HT-29 (cell line): ENCODE data around the gene ELN. TPM values are rescaled to one million over a fixed set of nuclear protein-coding genes. Genes with fewer than 3 reads are reported as not detected.
A peak's percentile ranks its signal among the peaks of the same experiment; 100 is the strongest.
"Not testable (repeated sequence)": the region's sequence is repeated elsewhere in the genome, so short reads cannot be mapped to it uniquely, and the experiment has no call there.

Experiments used
- DNase-seq: peaks from one replicate; pipeline ENCODE4 v3.0.0-alpha.2; 2015; ENCODE audit warnings: low spot score
- total RNA-seq: library from RNA; depleted of rRNA; stranded (reverse); fragments of >200 nt; shearing (Covaris generic); gene quantifications from 2 replicates; pipeline ENCODE4 v1.2.3, GENCODE V29; 2014; rRNA removed

ELN gene
- total RNA-seq, result 0.03 and 0.10 TPM in 2 replicates

GRCh38 chr7:74027683-74028320, at the start of gene ELN:
ELN (plus strand) TSS chr7:74028173; CDS start chr7:74028188, 15 bp downstream.
- no peak for DNase-seq

DNA sequence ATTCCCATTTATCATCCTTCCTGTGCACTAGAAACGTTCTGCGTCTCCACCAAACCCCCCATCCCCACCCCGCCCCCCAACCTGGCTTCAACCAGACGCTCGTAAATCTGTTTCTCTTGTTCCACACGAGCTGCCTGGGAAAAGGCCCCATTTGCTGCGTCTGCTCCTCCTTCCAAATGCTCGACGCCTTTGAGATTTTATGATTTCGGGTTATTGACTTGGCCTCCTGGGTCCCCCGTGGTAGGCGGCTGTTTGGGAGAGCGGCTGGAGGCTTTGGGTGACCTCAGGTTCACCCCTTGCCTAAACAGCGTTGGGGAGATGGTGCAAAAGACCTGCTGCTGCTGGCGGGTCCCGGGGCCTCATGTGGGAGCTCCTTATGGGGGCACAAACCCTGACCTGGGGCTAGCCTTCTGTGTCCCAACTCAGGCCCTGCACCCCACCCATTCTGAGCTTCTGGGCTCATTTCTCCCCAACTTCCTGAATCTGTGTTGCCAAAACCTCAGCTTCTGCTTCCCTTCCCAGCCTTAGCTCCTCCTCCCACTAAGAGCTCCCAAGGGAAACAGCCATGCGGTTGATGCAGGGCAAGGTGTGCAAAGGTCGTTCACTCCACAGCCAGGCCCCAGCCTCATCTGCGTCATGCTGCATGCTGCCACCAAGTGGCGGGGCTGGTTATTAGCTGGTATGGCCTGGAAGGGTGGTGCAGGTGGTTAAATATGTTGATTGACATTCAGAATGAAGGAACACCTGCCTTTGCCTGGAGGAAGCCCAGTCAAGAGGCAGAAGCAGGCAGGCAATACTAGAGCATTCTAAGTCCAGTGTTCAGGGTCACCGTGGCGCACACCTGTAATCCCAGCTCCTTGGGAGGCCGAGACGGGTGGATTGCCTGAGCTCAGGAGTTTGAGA, 49.1 kb upstream of the ELN start:
- DNase-seq, result peak; percentile 100

DNA sequence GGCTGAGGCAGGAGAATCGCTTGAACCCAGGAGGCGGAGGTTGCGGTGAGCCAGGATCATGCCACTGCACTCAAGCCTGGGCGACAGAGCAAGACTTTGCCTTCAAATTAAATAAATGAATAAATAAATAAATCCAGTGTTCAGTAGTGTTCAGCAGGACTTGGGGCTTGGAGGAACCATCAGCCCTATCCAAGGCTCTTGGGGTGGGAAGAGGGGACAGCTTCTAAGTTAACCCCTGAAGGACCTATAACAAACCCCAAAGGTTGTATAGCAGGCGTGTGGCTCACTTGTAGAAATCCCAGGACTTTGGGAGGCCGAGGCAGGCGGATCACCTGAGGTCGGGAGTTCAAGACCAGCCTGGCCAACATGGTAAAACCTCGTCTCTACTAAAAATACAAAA, 48.3 kb upstream of the ELN start:
- not testable (repeated sequence) for DNase-seq

DNA sequence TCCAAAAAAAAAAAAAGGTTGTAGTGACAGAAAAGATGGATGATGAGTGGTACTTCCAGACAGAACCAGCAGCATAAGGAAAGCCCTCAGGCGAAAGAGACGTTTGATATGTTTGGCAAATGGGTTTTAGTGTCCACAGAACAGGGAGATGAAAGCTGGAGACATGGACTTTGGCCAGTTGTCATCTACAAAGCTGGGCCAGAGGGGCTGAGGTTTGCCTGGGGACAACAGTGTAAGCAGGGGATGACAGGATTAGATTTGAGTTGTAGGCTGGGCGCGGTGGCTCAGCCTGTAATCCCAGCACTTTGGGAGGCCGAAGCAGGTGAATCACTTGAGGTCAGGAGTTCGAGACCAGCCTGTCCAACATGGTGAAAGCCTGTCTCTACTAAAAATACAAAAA, 47.8 kb upstream of the ELN start:
- no peak for DNase-seq

DNA sequence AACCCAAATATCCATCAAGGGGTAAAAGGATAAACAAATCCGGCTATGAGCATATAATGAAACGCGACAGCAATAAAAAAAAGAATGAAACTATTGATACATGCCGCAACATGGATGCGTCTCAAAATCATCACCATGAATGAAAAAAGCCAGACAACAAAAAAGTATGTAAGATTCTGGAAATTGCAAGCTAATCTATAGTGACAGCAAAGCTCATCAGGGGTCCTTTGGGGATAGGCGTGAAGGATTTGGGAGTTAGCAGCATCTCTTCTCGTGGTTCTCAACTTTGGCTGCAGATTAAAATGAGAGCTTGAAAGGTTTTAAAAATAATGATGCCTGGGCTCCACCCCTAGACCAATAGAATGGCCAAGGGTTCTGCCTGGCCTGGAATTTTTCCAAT, 46.0 kb upstream of the ELN start:
- DNase-seq, result no peak

DNA sequence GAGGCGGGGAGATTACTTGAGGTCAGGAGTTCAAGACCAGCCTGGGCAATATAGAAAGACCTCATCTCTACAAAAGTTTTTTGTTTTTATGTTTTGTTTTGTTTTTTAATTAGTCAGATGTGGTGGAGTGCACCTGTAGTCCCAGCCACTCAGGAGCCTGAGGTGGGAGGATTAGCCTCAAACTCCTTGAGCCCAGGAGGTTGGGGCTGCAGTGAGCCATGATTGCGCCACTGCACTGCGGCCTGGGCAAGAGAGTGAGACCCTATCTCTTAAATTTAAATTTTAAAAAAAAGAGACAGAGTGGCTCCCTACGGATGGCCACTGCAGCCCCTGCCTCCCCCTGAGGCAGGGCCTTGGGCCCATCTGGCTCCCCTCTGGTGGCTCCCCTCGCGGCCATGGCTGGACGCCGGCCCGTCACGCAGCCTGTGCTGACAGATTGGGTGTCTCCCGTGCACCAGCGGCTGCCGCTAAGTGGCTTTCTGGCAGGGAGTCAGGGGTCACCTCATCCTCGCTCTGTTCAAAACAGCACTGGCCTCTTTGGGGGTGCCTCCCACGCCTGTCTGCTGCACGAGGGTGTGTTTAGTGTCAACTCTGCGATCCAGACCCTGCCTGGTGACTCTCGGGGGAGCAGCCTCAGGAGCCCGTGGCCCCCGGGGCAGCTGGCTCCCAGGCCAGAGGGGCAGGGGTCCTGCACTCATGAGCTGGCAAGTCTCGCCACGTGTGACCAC, 44.4 kb upstream of the ELN start:
- DNase-seq, result no peak

- no peak for DNase-seq
Observed at GRCh38 chr7:73984481-73985205, 43.3 kb upstream of the ELN start.

DNA sequence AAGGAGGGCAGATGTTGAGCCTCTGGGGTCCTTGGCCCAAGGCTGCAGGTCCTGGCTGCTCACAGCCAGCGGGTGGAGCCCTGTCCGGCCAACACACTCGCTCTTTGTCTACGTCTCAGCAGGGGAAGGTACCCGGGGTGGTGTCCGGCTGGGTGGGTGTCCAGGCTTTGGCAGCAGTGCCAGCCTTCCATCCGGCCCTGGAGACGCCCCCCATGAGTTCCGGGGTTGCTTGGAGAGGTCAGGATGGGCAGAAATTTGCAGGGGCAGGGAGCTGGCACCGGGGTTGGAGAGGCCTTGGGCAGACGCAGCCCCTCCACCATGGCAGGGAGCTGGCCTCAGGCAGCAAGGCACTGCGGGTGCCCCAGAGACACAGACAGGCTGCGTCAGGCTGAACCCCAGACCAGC, 42.2 kb upstream of the ELN start:
- DNase-seq, result no peak

DNA sequence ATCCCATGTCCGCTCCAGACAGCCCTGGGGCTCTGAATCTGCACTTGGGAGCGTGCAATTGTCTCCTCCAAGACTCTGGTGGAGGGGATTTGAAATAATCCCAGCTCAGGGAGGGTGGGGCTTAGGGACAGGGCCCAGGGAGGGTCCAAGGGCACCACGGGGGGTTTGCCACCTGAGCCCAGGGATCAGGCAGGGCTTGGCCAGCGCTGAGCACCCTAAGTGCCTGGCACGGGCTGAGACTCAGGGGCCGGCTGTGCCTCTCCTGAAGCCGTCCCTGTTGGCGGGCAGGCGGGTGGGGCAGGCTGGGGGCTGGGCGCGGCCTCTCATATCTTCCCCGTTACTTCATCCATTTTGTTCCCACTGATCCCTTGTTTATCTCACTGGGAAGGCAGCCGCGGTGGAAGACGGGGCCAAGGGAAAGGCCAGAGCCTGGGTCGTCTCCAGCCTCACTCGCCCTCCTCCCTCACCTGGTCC, 41.8 kb upstream of the ELN start:
- no peak for DNase-seq

DNA sequence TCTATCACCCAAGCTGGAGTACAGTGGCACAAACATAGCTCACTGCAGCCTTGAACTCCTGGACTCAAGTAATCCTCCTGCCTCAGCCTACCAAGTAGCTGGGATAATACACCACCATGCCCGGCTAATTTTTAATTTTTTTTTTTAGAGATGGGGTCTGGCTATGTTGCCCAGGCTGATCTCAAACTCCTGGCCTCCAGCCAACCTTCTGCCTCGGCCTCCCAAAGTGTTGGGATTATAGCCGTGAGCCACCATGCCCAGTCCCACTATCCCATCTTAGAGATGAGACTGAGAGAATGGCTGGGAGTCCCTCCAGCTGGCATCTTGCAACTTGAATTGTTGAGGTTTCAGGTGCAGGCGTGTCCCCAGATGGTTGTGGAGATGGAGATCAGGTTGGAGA, 40.7 kb upstream of the ELN start:
- no peak for DNase-seq

DNA sequence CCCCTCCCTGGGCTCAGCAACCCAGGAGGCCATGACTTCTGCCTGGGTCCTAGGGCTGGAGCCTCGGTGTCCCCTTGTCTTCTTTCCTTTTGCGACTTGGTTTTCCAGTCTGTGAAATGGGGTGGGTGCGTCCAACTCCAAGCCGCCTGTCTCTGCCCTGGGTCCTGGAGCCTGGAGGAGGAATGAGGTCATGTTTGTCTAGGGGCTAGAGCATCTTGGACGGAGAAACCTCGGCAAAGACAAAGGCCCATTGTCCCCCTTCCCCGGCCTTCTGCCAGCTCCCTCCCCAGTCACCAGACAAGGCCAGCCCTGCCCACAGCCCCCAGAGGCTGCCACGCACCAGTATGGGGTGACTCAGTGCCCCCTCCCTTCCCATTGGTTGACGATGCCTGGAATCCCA, 39.8 kb upstream of the ELN start:
- DNase-seq, result no peak

DNA sequence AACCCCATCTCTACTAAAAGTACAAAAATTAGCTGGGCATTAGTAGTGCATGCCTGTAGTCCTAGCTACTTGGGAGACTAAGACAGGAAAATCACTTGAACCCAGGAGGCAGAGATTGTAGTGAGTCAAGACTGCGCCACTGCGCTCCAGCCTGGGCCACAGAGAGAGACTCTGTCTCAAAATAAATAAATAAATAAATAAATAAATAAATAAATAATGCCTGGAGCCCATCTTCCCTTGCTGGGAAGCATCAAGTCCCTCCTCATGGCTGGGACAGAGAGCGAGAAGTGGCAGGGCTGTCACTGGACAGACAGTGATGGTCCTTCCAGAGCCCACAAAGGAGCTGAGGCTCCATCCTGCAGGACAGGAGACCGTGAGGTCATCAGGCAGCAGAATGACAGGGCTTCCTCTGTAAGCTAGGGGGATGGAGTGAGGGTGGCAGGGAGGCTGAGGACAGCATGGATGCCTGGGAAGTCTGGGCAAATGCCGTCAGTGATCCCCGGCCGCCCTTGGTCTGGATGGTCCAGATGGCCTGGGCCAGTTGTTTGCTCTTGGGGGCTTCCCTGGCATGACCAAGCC, 36.4 kb upstream of the ELN start:
- no peak for DNase-seq

DNA sequence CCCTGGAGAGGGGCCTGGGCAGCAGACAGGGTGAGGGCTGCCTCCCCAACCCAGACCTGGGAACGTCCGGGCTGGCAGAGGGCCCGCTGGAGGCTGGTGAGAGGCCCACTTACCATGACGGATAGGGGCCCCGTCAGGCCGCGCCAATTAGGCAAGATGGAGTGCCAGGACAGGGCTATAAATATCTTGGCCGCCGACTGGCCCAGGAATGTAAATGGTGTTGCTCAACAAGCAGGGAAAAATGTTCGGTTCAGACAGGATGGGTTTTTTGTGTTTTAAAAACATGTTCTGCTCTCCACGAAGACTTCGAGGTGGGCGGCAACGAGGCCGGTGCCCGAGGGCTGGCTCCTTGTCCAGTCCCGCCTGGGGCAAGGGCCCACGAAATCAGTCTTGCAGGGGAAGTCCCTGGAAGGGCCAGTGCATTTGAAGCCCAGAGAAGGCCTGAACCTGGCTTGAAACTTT, 35.8 kb upstream of the ELN start:
- no peak for DNase-seq

- no peak for DNase-seq
Observed at GRCh38 chr7:73994023-73994422, 34.0 kb upstream of the ELN start.

- DNase-seq, result no peak
Observed at GRCh38 chr7:73994761-73995160, 33.2 kb upstream of the ELN start.

GRCh38 chr7:73995330-73995729, 32.6 kb upstream of the ELN start:
- no peak for DNase-seq

DNA sequence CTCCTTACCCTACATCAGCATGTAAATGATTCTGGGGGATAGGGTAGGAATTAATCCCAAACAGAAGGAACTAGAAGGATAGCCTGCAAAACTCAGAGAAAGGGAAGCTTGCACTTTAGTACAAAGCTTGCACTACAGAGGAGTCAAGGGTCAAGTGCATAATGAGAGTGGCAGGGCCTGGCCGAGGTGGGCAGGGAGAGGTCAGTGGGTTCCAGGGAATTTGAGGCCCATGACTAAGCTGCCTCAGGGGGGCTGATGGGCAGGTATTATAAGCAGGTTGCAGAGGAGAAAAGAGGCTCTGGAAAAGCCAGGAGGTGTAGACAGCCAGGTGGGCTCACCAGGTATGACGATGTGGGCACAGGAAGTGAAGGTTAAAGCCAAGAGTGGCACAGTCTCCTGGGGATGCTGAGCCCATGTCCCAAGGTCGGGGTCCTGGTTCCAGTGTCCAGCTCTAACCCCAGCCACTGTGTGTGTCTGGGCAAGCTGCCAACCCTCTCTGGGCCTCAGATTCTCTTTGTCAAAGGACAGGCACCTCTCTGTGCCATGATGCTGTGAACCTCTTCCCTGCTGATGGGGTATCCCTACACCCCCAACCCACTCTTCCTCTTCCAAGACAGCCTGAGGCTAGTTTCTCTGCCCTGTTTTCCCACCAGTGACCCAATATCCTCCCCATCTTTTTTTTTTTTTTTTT, 32.0 kb upstream of the ELN start:
- DNase-seq, result no peak

- no peak for DNase-seq
Observed at GRCh38 chr7:73997056-73997455, 30.9 kb upstream of the ELN start.

- DNase-seq, result no peak
Observed at GRCh38 chr7:73999664-74000435, 28.1 kb upstream of the ELN start.
